Measurements from ENCODE around the gene SKP1. TPM values are rescaled to one million over a fixed set of nuclear protein-coding genes. Genes with fewer than 3 reads are reported as not detected.

SKP1 gene
- total RNA-seq, 2 donors from 2014 or later: 287 to 360 TPM

DNA sequence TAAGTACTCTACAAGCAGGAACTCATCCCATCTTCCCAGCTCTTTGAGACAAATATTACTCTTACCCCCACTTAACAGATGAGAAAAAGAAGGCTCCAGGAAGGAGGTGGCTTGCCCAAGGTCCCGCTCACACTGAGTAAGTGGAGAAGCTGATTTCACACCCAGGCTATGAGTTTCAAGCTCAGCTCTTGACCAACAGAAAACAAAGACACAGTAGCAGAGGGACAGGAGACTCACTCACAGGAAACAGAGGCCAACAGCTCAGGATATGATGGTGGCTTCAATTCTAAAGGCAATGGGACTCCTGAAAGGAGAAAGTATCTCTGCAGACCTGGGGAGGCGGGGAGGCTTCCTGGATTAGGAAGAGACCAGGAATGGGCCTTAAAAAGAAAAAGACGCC lies 69.0 kb downstream of the SKP1 start:
- TF ChIP-seq, protein P1, sequence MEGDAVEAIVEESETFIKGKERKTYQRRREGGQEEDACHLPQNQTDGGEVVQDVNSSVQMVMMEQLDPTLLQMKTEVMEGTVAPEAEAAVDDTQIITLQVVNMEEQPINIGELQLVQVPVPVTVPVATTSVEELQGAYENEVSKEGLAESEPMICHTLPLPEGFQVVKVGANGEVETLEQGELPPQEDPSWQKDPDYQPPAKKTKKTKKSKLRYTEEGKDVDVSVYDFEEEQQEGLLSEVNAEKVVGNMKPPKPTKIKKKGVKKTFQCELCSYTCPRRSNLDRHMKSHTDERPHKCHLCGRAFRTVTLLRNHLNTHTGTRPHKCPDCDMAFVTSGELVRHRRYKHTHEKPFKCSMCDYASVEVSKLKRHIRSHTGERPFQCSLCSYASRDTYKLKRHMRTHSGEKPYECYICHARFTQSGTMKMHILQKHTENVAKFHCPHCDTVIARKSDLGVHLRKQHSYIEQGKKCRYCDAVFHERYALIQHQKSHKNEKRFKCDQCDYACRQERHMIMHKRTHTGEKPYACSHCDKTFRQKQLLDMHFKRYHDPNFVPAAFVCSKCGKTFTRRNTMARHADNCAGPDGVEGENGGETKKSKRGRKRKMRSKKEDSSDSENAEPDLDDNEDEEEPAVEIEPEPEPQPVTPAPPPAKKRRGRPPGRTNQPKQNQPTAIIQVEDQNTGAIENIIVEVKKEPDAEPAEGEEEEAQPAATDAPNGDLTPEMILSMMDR (IDR thresholded peaks at IDR 0.05): no peak
- H3K27ac ChIP-seq: no peak overlapping the region
- H3K4me3 ChIP-seq: no peak overlapping the region
- H3K4me1 ChIP-seq: no peaks in the 10 kb centered on the region
- no peaks in the 10 kb centered on the region for H3K27me3 ChIP-seq
- DNase-seq (ENCODE audit: low spot score): no peak
- no peaks in the 10 kb centered on the region for H3K9me3 ChIP-seq
- no peaks in the 10 kb centered on the region for H3K36me3 ChIP-seq

DNA sequence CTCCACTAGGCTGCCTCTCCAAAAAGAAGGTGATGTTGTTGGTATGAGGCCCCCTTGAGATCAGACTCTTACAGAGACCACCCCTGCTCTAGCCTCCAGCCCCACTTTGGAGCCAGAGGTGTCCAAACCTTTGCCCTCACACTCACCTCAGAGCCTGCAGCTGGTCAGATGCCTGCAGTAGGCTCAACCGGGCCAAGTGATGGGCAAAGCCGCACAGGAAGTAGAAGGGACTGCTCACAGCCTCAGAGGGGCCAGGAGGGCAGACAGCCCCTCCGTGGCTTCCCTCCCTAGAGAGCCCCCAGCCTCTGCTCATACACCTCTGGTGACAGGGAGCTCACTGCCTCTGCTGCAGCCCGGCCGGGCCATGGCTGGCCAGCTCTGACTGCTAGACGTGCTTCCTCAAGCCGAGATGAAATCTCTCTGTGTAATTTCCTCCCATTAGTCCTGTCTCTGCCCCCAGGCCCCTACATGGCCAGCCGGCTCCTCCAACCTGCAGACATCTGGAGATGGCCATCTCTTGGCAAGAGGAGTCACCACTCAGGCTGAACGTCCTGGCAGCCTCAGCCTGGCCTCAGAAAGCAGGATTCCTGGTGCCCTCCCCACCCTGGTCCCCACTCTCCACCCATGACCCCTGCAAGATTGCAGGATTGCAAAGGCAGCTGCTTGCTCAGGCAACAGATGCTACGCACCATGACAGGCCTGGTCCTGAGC lies 69.6 kb downstream of the SKP1 start:
- H3K4me1 ChIP-seq: peaks cover 0 to under 1% of the 10 kb centered on the region in 2 donors
- no peaks in the 10 kb centered on the region for H3K9me3 ChIP-seq
- no peak for DNase-seq (ENCODE audit: low spot score)
- TF ChIP-seq, protein P1 (IDR thresholded peaks at IDR 0.05): no peak
- H3K4me3 ChIP-seq: no peak overlapping the region
- no peaks in the 10 kb centered on the region for H3K27me3 ChIP-seq
- no peaks in the 10 kb centered on the region for H3K36me3 ChIP-seq
- no peak overlapping the region for H3K27ac ChIP-seq

DNA sequence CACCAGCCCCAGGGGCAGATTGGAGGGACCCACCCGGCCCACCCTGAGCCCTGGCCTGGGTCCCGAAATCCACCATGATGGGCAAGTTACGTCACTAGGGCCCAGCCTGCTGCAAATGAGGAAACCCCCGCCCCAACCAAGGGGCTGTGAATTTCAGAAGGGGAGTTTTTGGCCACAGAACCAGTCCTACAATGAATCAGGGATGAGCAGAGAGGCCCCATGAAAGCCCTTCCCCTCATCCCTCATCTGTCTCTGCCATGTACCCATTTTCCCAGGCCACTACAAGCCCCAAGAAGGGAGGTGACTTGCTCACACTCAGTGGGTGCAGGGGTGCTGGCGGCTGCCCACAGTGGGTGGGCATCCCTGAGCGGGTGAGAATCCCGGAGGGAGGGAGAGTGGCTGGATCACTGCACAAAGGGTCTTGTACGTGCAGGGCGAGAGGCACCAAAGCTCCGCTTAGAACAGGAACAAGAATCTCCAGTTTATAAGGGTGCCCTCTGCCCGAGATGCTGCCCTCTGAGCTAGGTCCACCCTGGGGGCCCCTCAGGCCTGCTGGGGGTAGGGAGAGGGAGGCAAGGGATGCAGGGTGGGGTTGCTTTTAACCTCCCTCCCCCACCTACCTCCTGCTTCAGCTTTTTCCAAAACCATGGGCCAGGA lies 72.6 kb downstream of the SKP1 start:
- H3K36me3 ChIP-seq: no peaks in the 10 kb centered on the region
- H3K27me3 ChIP-seq: no peaks in the 10 kb centered on the region
- no peak overlapping the region for H3K27ac ChIP-seq
- no peak for DNase-seq (ENCODE audit: low spot score)
- no peaks in the 10 kb centered on the region for H3K9me3 ChIP-seq
- no peak overlapping the region for H3K4me3 ChIP-seq
- peaks cover 0 to 8% of the 10 kb centered on the region in 2 donors for H3K4me1 ChIP-seq
- TF ChIP-seq, protein P1 (IDR thresholded peaks at IDR 0.05): no peak

DNA sequence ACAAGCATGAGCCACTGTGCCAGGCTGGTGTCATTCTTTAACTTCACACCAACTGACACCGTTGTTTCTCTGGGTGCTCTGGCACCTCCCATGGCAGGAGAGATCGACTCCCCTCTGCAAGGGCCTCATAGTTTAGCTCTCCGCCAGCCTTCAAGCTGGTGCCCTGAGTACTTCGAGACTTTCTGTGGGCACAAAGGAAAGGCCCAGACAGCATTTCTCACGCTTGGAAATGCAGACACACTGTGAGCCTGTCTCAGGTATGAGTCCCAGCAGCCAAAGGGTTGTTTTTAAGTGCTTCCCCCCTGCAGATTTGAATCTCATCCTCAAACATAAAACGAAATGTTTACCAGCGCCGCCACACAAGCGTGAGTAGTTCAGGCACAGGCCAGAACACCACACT lies 73.4 kb downstream of the SKP1 start:
- H3K27me3 ChIP-seq: no peaks in the 10 kb centered on the region
- TF ChIP-seq, protein P1 (IDR thresholded peaks at IDR 0.05): no peak
- peaks cover 0 to 8% of the 10 kb centered on the region in 2 donors for H3K4me1 ChIP-seq
- H3K27ac ChIP-seq: no peak overlapping the region
- no peaks in the 10 kb centered on the region for H3K9me3 ChIP-seq
- no peak overlapping the region for H3K4me3 ChIP-seq
- H3K36me3 ChIP-seq: no peaks in the 10 kb centered on the region
- DNase-seq (ENCODE audit: low spot score): no peak

DNA sequence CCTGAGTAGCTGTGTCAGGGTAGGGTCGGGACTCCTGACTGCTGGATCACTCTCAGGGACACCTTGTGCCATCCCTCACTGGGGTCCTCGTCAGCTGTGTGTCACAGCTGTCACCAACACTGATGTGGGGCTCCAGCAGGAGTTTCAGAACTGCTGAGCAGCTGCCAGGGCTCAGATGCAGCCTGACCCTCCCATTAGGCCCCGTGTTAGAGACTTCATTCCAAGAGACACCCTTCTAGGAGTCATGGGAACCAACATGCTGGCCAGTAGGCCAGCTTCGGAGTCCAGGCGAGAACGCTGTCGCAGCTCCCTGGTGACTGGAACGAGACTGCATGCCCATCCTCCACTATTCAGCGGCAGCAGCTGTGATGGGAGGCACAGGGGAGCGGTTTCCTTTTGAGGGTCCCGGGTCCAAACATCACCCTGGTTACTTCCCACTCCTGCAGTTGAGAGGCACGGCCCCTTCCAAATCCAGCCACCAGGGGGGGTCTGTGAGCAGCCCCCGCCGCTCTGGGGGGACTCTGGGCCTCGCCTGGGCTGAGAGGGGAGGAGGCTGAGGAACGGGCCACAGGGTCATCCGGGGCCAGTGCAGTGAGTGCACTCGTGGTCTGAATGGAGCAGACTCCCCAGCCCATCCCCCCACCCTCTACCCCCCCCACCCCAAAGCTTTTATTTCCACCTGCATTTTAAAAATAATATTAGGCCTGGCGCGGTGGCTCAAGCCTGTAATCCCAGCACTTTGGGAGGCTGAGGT lies 74.9 kb downstream of the SKP1 start:
- Histone ChIP-seq H3K27me3 (no peaks in the 10 kb centered on the region), H3K36me3 (no peaks in the 10 kb centered on the region), H3K4me3 (no peak overlapping the region), H3K4me1 (peaks cover 0 to 8% of the 10 kb centered on the region in 2 donors), H3K27ac (no peak overlapping the region), H3K9me3 (no peaks in the 10 kb centered on the region)
- no peak for DNase-seq (ENCODE audit: low spot score)
- TF ChIP-seq, protein P1 (IDR thresholded peaks at IDR 0.05): peak; percentile 89 to 94
